ENCODE results near the gene TNS2.

The TNS2 gene

DNA sequence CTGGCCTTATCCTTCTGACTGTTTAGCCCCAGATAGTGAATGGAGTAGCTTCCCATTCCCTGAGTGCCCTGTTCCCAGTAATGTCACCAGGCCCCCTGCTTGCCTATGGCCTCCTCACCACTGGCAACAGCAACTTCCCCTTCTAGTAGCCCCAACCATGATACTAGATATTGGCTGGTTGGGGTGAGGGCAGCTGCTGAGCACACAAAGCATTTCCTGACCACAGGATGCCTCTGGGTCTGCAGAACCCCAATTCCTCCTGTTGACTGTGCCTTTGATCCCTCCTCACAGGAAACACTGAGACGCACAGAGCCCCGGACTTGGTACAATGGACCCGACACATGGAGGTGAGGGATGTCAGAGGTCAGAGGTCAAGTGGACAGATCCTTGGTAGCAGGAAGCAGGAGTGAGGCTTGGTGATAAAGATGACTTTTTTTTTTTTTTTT, 54.0 kb downstream of the TNS2 start:
- TF ChIP-seq FOXP2 (optimal IDR thresholded peaks at IDR 0.05; ENCODE audit: borderline replicate concordance, extremely low read depth, extremely low read length, insufficient read depth) (no peak), SIN3A (IDR thresholded peaks at IDR 0.05; ENCODE audit: borderline replicate concordance, insufficient read depth, low read length) (no peak), POLR2AphosphoS5 (IDR thresholded peaks at IDR 0.05; ENCODE audit: low read depth, low read length) (no peak), TAF1 (IDR thresholded peaks at IDR 0.05; ENCODE audit: borderline replicate concordance, insufficient read depth, low read length) (no peak)
- TF ChIP-seq, protein P1, sequence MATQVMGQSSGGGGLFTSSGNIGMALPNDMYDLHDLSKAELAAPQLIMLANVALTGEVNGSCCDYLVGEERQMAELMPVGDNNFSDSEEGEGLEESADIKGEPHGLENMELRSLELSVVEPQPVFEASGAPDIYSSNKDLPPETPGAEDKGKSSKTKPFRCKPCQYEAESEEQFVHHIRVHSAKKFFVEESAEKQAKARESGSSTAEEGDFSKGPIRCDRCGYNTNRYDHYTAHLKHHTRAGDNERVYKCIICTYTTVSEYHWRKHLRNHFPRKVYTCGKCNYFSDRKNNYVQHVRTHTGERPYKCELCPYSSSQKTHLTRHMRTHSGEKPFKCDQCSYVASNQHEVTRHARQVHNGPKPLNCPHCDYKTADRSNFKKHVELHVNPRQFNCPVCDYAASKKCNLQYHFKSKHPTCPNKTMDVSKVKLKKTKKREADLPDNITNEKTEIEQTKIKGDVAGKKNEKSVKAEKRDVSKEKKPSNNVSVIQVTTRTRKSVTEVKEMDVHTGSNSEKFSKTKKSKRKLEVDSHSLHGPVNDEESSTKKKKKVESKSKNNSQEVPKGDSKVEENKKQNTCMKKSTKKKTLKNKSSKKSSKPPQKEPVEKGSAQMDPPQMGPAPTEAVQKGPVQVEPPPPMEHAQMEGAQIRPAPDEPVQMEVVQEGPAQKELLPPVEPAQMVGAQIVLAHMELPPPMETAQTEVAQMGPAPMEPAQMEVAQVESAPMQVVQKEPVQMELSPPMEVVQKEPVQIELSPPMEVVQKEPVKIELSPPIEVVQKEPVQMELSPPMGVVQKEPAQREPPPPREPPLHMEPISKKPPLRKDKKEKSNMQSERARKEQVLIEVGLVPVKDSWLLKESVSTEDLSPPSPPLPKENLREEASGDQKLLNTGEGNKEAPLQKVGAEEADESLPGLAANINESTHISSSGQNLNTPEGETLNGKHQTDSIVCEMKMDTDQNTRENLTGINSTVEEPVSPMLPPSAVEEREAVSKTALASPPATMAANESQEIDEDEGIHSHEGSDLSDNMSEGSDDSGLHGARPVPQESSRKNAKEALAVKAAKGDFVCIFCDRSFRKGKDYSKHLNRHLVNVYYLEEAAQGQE (IDR thresholded peaks at IDR 0.05; ENCODE audit: insufficient read depth in 1 of 2, low read depth in 2 of 2, low read length in 2 of 2): no peak

DNA sequence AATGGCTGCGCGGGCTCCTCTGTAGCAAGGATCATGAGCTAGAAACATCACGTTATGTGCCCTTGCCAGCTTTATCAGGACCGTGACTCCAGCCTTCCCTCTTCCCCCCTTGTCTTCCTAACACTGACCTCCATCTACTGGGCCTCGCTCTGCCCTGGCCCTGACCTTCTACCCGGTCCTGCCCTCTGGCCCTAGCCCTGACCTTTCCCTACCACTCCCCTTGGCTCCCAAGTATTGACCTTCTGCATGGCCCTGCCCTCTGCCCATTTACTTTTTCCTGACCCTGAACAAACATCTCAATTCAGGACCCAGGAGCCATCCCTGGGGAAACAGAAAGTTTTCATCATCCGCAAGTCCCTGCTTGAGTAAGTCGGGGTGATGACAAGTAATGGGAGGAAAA, 55.4 kb downstream of the TNS2 start:
- TF ChIP-seq SIN3A (IDR thresholded peaks at IDR 0.05; ENCODE audit: borderline replicate concordance, insufficient read depth, low read length) (no peak), TAF1 (IDR thresholded peaks at IDR 0.05; ENCODE audit: borderline replicate concordance, insufficient read depth, low read length) (no peak), POLR2AphosphoS5 (IDR thresholded peaks at IDR 0.05; ENCODE audit: low read depth, low read length) (no peak), FOXP2 (optimal IDR thresholded peaks at IDR 0.05; ENCODE audit: borderline replicate concordance, extremely low read depth, extremely low read length, insufficient read depth) (no peak)

DNA sequence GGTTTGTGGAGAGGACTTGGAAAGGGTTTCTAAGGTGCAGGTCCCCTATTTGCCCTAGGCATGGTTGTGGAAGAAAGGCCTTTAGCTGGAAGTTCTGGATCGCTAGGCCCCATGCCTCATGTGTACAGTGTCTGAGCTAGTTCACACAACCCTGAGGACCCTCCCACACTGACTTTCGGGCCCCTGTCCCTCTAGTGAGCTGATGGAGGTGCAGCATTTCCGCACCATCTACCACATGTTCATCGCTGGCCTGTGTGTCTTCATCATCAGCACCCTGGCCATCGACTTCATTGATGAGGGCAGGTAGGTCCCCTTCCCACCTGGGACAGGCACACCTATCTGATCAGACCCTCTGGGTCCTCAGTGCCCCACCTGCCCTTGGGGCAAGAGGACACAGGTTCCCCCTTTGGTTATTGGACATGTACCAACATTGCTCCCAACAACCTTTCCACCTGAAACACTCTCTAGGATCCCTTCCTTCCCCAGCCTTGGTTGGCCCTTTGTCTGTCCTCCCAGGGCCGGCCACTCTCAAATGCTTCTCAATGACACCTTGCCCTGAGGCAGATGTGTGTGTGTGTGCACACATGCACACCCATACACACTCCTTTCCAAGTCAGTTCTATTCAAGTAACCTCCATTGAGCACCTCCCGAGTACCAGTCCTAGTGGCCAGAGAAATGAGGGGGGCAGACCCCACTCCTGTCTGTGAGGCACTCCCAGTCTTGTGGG, 56.0 kb downstream of the TNS2 start:
- no peak for TF ChIP-seq POLR2AphosphoS5 (IDR thresholded peaks at IDR 0.05; ENCODE audit: low read depth, low read length)
- TF ChIP-seq, protein P1 (IDR thresholded peaks at IDR 0.05; ENCODE audit: insufficient read depth in 1 of 2, low read depth in 2 of 2, low read length in 2 of 2): no peak
- TF ChIP-seq TAF1 (IDR thresholded peaks at IDR 0.05; ENCODE audit: borderline replicate concordance, insufficient read depth, low read length): no peak
- TF ChIP-seq FOXP2 (optimal IDR thresholded peaks at IDR 0.05; ENCODE audit: borderline replicate concordance, extremely low read depth, extremely low read length, insufficient read depth): no peak
- TF ChIP-seq SIN3A (IDR thresholded peaks at IDR 0.05; ENCODE audit: borderline replicate concordance, insufficient read depth, low read length): no peak

DNA sequence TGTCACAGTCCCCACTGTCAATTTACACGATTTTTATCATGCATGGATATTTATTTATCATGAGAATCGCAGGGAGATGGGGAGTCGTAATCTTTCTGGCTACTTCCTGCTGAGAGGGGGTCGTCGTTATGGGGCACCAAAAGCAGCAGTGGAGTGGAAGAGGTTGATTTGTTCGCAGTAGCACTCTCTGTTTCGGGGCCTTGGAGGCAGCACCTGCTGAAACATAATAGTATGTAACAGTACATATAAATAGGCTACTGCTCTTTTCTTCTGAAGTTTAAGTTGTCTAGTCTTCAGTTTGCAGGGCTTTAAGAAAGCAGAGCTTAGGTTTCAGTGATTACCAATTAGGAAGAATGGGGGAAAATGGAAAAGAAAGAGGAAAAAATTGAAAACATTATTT, 57.3 kb downstream of the TNS2 start:
- TF ChIP-seq, protein P1 (IDR thresholded peaks at IDR 0.05; ENCODE audit: insufficient read depth in 1 of 2, low read depth in 2 of 2, low read length in 2 of 2): no peak
- no peak for TF ChIP-seq POLR2AphosphoS5 (IDR thresholded peaks at IDR 0.05; ENCODE audit: low read depth, low read length)
- no peak for TF ChIP-seq TAF1 (IDR thresholded peaks at IDR 0.05; ENCODE audit: borderline replicate concordance, insufficient read depth, low read length)
- no peak for TF ChIP-seq FOXP2 (optimal IDR thresholded peaks at IDR 0.05; ENCODE audit: borderline replicate concordance, extremely low read depth, extremely low read length, insufficient read depth)
- no peak for TF ChIP-seq SIN3A (IDR thresholded peaks at IDR 0.05; ENCODE audit: borderline replicate concordance, insufficient read depth, low read length)

DNA sequence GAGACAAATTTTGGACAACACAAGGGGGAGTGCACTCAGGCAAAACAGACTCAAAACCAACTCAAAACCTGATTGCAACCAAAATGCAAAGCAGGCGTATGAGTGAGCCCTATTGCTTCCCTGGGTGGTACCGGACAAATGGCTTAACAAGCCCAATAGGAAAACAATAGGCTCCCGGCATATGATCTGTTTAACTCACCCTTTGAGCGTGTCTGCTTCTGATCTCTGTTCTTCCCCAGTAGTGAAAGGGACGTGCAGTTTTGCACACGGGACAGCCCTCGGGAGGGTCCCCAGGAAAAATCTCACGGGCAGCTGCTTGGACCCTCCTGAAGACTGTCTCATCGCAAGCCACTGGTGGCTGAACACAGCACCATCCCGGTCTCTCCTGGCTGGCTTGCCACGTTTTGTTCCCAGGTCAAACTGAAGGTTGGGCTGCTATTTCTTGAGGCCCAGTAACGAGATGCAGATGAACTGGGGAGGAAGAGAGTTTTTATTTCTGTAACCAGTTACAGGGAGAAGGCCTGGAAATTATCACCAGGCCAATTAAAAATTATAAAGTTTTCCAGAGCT, 63.4 kb downstream of the TNS2 start:
- TF ChIP-seq FOXP2 (optimal IDR thresholded peaks at IDR 0.05; ENCODE audit: borderline replicate concordance, extremely low read depth, extremely low read length, insufficient read depth) (no peak), SIN3A (IDR thresholded peaks at IDR 0.05; ENCODE audit: borderline replicate concordance, insufficient read depth, low read length) (no peak), POLR2AphosphoS5 (IDR thresholded peaks at IDR 0.05; ENCODE audit: low read depth, low read length) (no peak), TAF1 (IDR thresholded peaks at IDR 0.05; ENCODE audit: borderline replicate concordance, insufficient read depth, low read length) (no peak)
- TF ChIP-seq, protein P1 (IDR thresholded peaks at IDR 0.05; ENCODE audit: insufficient read depth in 1 of 2, low read depth in 2 of 2, low read length in 2 of 2): no peak

All from PFSK-1 (cell line).